A204.1 (cell line): ENCODE measurements around the gene MYO1A.

Experiments
- FAIRE-seq: peaks from 2 replicates; lab custom pipeline; 2012; peaks lifted over from hg19 to GRCh38; lab: Jason Lieb, UNC

MYO1A gene

GRCh38 chr12:57049890-57050289 is at the start of gene MYO1A:
Gene MYO1A (minus strand): TSS chr12:57050129. CDS start chr12:57048323, 1,806 bp downstream.
- FAIRE-seq = no peak

GRCh38 chr12:57099047-57099714 is 49.3 kb upstream of the MYO1A start:
- no peak for FAIRE-seq

- no peak for FAIRE-seq
These were observed 48.6 kb upstream of the MYO1A start for GRCh38 chr12:57098546-57098945.

GRCh38 chr12:57097554-57097835 is 47.6 kb upstream of the MYO1A start:
- FAIRE-seq = no peak

- no peak for FAIRE-seq
These were observed 47.0 kb upstream of the MYO1A start for GRCh38 chr12:57096748-57097553.

GRCh38 chr12:57096099-57096572 is 46.2 kb upstream of the MYO1A start:
- no peak for FAIRE-seq

- no peak for FAIRE-seq
These were observed 45.5 kb upstream of the MYO1A start for GRCh38 chr12:57095440-57095839.

GRCh38 chr12:57094208-57095160 is 44.6 kb upstream of the MYO1A start:
- FAIRE-seq = no peak

- FAIRE-seq = no peak
These were observed 43.7 kb upstream of the MYO1A start for GRCh38 chr12:57093415-57094207.

- FAIRE-seq = no peak
These were observed 43.0 kb upstream of the MYO1A start for GRCh38 chr12:57092876-57093414.

- no peak for FAIRE-seq
These were observed 42.6 kb upstream of the MYO1A start for GRCh38 chr12:57092529-57092862.

- FAIRE-seq = no peak
These were observed 42.0 kb upstream of the MYO1A start for GRCh38 chr12:57091638-57092528.

- no peak for FAIRE-seq
These were observed 41.2 kb upstream of the MYO1A start for GRCh38 chr12:57090924-57091637.

GRCh38 chr12:57090490-57090889 is 40.6 kb upstream of the MYO1A start:
- no peak for FAIRE-seq

GRCh38 chr12:57089271-57090245 is 39.6 kb upstream of the MYO1A start:
- FAIRE-seq = no peak

- no peak for FAIRE-seq
These were observed 38.7 kb upstream of the MYO1A start, which contains the start of gene NAB2 for GRCh38 chr12:57088354-57089270. Gene NAB2 (plus strand): TSS chr12:57089114. CDS start chr12:57089272, 158 bp downstream.

- no peak for FAIRE-seq
These were observed 37.9 kb upstream of the MYO1A start for GRCh38 chr12:57087691-57088353.
